ENCODE measurements around the gene ZNF687.

The ZNF687 gene

DNA sequence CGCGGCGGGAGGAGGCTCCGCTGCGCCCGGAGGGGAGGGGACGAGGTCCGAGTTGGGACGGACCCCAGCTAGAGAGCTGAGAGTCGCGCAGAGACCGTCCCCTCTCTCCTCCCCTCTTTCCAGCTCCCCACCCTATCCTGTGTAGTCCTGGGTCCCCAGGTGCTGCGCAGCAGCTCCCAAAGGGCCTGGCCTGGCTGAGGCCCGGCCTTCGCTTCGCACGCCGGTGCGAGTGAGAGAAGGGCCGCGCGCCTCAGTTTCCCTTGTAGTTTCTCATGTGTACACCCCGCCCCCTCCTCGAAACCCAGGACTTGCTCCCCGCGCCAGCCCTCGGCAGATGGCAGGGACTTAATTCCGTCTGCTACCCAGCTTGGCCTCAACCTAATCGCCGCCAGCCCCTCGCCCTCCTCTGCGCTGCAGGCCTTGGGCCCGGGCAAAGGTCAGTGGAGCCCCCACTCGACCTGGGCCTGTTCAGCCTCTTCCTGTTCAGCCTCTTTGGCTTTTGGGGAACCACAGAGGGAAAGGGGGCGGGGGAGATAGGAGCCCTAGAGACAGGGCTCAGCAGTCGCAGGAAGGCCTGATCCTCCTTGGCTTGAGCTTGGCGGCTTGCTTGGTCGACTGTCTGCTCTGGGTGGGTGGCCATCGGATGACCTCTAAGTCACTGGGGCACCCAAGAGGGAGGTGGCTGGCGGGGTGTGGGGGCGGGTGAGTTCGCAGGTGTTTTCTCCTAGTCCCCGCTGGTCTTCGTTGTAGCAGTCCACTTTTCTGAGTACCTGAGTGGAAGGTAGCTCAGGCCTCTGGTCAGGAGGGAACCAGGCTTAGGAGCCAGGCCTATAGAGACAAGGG, 1.0 kb downstream of the ZNF687 start:
- DNase-seq = no peak

DNA sequence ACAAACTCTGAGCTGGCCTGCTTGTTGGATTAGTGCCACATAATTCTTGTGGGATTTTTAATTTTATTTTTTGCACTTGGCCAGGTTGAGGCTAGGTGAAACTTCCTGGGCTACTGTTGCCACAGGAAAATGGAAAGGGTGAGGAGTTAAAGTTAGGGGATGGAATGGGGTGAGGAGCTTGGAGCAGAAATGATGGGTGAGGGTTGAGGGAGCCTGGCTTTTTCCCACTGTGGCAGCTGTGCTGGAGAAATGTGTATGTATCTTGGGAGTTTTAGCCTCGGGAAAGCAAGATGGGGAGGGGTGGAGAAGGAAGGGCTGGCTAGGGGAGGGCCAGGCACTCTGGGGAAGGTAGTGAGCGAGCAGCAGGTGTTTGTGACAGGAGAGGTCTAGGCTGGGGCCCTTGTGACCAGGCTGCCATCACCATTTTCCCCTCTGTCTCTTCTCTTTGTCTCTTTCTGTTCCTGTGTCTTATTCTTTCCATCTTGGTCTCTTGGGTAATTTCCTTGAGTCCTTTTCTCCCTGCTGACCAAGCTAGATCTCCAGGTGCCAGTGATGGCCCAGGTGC, 2.0 kb downstream of the ZNF687 start:
- DNase-seq = no peak

DNA sequence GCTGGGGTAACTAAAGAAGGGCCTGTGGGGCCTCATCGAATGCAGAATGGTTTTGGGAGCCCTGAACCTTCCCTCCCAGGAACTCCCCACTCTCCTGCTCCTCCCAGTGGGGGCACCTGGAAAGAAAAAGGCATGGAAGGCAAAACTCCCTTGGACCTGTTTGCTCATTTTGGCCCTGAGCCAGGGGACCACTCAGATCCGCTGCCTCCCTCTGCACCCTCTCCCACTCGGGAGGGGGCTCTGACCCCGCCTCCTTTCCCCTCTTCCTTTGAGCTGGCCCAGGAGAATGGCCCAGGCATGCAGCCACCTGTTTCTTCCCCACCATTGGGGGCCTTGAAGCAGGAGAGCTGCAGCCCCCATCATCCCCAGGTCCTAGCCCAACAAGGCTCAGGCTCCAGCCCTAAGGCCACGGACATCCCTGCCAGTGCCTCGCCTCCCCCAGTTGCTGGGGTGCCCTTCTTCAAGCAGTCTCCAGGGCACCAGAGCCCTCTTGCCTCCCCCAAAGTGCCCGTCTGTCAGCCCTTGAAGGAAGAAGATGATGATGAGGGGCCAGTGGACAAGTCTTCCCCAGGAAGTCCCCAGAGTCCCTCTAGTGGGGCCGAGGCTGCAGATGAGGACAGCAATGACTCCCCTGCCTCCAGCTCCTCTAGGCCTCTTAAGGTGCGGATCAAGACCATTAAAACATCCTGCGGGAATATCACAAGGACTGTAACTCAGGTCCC, 4.7 kb downstream of the ZNF687 start:
- DNase-seq = no peak

DNA sequence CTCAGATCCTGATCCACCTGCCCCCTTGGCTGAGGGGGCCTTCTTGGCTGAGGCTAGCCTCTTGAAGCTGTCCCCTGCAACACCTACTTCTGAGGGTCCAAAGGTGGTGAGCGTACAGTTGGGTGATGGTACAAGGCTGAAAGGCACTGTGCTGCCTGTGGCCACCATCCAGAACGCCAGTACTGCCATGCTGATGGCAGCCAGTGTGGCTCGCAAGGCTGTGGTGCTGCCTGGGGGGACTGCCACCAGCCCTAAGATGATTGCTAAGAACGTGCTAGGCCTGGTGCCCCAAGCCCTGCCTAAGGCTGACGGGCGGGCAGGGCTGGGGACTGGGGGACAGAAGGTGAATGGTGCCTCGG, 5.2 kb downstream of the ZNF687 start:
- no peak for DNase-seq

DNA sequence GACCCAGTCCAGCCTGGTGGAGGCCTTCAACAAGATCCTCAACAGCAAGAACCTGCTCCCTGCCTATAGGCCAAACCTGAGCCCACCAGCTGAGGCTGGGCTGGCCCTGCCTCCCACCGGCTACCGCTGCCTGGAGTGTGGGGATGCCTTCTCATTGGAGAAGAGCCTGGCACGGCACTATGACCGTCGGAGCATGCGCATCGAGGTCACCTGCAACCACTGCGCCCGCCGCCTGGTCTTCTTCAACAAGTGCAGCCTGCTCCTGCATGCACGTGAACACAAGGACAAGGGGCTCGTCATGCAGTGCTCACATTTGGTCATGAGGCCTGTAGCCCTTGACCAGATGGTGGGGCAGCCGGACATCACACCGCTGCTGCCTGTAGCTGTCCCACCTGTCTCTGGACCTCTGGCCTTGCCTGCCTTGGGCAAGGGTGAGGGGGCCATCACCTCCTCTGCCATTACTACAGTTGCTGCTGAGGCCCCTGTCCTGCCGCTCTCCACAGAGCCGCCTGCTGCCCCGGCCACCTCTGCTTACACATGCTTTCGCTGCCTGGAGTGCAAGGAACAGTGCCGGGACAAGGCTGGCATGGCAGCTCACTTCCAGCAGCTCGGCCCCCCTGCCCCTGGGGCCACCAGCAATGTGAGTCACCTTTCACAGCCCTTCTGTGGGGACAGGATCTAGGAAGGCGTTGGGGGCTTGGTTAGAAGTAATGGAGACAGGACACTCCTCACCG, 5.8 kb downstream of the ZNF687 start:
- no peak for DNase-seq

DNA sequence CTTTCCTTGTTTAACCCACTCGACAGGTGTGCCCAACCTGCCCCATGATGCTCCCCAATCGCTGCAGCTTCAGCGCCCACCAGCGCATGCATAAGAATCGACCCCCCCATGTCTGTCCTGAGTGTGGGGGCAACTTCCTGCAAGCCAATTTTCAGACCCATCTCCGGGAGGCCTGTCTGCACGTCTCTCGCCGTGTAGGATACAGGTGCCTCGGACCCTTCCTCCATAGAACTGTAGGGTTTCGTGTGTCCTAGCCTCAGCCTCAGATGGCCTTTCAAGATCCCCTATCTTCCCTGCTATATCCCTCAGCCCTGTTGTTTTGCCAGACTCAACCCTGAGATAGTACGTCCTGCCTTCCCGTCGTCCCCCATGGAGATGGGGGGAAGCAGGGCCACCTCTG, 6.4 kb downstream of the ZNF687 start:
- DNase-seq = no peak

DNA sequence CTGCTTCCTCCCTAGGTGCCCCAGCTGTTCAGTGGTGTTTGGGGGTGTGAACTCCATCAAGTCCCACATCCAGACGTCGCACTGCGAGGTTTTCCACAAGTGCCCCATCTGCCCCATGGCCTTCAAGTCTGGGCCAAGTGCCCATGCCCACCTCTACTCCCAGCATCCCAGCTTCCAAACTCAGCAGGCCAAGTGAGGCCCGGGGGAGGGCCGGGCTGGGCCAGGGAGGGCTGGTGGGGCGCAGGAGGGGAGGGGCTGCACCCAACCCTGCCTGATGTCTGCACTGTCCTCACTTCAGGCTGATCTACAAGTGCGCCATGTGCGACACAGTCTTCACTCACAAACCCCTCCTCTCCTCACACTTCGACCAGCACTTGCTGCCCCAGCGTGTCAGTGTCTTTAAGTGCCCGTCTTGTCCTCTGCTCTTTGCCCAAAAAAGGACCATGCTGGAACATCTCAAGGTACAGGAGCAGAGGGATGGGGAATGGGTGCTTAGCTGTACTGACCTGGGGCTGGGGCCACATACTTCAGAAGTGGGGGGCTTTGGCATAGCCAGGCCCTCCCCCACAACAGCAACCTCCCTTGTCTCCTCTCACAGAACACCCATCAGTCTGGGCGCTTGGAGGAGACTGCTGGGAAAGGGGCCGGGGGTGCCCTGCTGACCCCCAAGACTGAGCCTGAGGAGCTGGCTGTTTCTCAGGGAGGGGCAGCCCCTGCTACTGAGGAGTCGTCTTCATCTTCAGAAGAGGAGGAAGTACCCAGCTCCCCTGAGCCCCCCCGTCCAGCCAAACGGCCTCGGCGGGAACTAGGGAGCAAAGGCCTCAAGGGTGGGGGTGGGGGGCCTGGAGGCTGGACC, 7.2 kb downstream of the ZNF687 start:
- DNase-seq = no peak

DNA sequence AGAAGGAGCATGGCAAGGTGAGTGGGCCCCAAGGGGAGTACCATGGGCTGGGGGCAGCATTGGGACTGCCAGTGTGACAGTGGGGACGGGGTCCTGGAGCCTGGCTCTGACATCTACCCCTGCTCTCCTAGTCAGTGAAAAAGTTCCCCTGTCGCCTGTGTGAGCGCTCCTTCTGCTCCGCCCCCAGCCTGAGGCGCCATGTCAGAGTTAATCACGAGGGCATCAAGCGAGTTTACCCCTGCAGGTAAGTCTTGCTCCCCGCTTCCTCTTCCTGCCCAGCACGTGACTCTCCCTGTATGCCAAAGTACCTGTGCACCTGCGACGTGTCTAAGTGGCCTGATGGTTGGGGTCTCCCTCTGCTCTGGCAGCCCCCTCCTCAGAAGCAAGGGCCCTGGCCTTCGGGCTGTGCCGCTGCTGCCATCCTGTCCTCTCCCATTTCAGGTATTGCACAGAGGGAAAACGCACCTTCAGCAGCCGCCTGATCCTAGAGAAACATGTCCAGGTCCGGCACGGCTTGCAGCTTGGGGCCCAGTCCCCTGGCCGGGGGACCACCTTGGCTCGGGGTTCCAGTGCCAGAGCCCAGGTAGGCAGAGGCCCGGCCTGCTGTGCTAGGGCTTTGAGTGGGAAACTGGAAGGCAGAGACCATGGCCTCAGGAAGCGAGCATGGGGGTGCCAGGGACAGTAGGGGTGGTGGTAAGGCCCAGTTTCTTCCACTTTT, 8.1 kb downstream of the ZNF687 start:
- DNase-seq = no peak

DNA sequence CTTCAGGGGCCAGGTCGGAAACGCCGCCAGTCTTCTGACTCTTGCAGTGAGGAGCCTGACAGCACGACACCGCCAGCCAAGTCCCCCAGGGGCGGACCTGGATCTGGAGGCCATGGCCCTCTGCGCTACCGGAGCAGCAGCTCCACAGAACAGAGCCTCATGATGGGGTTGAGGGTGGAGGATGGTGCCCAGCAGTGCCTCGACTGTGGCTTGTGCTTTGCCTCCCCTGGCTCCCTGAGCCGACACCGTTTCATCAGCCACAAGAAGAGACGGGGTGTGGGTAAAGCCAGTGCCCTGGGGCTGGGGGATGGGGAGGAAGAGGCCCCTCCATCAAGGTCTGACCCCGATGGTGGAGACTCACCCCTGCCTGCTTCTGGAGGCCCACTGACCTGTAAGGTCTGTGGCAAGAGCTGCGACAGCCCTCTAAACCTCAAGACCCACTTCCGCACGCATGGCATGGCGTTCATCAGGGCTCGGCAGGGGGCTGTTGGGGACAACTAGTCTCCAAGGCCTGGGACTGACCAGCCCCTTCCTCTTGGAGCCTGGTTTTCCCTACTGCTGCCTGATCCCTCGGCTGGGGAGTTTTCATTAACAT, 8.7 kb downstream of the ZNF687 start:
- DNase-seq = no peak

DNA sequence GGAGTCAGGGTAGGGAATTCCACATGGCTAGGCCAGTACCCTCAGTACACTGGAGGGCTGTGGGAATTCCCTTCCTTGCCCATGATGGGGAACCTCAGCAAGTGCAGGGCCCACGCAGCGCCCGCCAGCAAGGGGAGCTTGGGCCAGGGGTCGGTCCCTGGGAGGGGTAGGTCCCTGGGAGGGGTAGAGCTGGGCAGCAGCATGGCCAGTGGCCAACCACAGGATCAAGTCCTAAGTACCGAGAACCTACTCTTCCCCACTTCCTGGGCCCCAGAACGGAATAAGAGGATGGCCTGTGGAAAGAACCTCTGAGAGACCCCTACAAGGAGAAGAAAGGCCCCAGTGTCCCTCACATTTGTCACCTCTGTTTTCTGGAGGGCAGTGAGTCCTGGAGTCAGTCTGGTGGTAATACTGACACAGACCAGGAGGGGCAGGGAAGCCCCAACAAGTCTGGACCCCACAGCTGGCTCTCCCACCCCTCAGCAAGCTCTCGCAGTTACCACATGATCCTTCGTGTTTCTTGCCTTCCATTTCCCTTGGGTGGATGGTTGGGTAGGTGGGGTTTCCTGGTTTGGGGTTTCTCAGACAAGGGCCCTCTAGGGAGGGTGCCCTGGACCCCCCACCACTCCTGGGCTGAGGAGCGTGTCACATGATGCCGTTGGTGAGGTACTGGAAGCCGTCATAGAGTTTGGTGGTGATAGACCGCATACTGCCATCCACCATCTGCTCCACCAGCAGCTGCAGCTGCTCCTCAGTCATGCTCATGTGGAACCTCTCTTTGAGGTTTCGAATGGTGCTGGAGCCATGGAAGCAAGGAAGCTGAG, 10.3 kb downstream of the ZNF687 start:
- no peak for DNase-seq

DNA sequence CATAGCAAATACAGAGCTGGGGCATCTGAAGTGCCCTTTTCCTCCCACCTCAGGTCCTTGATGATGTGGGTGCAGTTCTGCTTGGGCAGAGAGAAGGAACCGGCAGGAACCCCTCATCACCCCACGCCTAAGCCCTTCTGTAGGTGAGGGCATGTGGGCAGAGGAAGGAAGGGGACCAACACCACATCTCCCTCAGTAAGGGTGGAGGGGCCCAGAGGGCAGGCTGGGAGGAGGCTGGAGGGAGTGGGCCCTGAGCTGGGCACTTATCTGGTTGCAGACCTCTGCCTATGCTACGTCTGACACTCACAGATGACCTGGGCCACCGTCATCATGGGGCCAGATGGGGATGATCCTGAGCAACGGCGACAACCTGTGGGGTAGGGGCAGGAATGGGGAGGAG, 11.0 kb downstream of the ZNF687 start:
- no peak for DNase-seq

DNA sequence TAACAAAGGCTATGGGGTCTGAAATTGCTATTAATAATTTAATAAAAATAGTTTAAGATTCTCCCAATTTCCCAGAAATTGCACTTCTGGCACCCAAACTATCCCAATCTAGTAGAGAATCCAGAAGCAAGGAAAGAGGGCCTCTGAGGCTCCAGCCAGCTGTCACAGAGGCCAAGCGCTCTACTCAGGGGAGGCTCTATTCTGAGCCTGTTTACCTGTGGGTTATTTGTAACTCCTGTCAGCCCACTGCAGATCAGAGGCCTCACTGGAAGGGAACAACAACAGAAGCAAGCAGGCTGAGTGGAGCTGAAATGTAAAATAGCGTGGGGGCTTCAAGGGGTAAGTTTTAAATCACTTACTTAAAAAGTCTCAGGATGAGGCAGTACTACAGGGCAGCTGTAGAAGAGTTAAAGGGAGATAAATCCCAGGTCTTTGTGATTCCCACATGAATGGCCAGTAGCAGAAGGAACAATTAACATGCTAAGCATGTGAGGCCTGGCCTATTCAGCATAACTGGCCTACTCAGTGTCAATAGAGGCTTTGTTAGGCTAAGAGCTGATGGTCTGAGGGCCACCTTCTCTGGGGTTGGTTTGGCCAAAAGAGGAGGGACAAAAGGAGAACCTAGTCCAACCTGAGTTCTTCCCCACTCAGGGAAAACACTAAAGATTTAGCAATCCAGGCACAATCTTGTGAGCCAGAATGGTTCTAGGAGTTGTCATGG, 12.8 kb downstream of the ZNF687 start:
- no peak for DNase-seq

DNA sequence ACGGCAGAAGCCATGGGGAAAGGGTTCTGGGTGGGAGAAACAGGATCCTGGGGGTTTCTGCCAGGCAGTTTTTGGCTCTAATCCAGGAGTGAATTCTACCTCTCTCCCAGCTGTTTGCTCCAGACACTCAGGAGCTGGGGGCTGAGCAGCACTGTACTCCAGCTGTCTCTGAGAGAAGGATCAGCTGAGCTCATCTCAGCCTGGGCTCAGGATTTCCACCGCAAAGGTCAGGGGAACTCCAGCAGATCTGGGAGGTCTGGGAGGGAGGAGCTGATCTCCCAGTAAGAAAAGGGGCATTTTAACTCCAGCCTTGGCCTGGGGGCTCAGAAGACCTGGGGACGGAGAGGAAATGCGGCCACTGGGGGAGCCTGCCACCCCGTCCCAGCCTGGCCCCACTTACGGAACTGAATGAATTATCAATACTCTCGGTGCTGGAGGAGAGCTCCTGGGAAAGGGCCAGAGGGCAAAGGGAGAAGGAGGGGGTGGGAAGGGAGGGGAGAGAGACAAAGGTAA, 27.8 kb downstream of the ZNF687 start:
- no peak for DNase-seq

DNA sequence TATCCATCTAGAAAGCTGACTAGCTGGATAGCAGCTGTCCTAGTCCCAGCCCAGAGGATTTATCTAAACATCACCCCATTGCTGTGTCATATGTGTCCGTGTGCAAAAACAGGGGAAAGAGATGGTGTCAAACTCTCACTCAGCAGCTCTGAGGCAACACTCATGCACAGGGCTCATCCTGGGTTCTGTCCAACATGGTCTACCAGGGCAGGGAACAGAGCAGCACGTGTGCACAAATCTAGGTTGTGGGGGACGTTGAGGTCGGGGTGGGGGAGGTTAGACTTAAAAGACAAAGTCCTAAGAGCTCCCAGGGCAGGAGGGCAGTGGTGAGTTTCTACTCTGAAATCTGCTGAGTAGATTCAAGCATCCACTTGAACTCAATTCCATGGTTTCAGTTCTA, 28.9 kb downstream of the ZNF687 start:
- DNase-seq = no peak

DNA sequence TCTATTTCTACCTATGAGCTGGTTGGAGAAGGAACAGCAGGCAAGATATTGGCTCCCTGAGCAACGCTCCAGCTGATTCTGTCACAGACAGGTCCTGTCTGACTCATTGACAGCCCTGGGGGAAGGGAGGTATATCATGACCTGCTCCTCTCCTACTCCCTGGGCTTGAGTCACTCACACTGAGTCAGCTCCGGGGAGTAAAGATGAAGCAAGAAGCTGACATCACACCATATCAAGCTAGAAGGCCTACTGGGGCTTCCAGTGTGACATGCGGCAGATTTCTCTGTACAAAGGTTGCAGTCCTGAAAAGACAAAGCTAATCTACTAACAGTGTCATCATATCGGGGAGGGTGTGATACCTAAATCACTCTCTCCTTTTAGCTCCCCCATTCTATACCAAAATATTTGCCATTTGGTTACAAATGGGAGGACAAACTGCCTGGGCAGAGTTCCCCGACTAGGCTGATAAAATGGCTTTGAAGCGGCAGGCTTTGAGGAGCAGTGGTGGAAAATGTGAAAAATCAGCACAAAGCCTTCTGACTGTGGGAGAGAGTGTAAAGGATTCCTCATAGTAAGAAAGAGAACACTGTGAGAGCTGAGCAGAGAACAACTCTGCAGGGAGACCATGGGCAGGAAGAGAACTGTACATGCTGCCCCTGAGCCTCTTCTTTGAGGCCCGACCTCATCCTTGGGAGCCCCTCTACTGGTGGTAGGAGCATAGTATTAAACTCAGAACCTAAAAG, 29.7 kb downstream of the ZNF687 start:
- DNase-seq = peak; percentile 92

DNA sequence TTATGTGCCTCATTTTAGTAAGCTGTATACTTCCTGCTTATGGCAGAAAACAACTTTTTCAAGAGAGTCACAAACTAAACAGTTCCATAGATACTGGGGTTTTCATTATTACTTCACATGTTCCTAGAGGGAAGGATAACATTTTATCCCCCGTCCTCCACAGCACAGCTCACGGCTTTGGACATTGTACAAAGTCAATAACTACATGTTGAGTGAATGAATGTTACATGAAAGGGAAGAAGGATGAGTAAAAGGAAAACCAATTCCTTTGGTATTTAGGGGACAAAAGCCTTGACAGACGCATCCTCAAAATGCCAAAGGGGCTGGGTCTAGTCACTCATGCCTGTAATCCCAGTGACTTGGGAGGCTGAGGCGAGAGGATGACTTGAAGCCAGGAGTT, 30.3 kb downstream of the ZNF687 start:
- DNase-seq = no peak

DNA sequence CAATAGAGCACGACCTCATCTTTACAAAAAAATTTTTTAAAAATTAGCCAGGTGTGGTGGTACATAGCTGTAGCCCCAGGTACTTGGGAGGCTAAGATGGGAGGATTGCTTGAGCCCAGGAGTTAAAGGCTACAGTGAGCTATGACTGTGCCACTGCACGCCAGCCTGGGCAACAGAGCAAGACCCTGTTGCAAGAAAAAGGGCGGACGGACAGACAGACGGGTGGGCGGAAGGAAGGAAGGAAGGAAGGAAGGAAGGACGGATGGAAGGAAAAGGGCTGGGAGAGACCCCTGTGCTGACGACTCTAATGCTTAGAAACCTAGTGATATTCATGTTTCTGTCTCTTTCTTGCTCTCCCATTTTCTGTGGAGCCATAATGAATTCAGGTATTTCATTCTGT, 30.7 kb downstream of the ZNF687 start:
- no peak for DNase-seq

DNA sequence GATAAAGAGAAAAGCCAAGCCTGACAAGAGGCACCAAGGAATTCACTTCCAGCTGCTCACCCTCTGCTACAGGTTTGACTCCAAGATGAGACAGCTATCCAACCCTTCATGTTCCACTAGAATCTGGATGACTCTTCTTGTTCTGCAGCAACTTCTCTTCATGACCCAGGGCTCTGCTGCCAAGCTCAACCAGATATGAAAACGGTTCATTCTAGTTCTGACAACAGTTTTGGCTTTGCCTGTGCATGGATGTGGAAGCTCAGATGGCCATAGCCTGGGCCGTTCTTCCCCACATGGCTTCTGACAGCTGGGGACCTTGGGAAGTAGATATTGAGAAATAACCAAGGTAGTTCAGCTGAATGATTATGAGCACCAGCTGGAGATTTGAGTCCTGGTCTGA, 31.4 kb downstream of the ZNF687 start:
- DNase-seq = no peak

All from SIG-M5 (cell line).